Neural cell (in vitro differentiated cells): Measurements from ENCODE around the gene STON2. TPM values are rescaled to one million over a fixed set of nuclear protein-coding genes. Genes with fewer than 3 reads are reported as not detected.

Experiments used
- H2AFZ ChIP-seq: fragments of 200-600, 300-800 bp; sonication (generic), shearing (Covaris generic); 2 replicates; pipeline ENCODE4 v1.6.0; 2014; ENCODE audit warnings: low read depth, mild to moderate bottlenecking, antibody characterized with exemption, low read length, moderate library complexity
- H3F3A ChIP-seq: fragments of 200-600 bp; shearing (Covaris generic); 2 replicates; pipeline ENCODE4 v1.6.1; 2016; ENCODE audit warnings: mild to moderate bottlenecking, moderate library complexity, mixed read lengths, antibody characterized with exemption, low read length; ENCODE audit not compliant: insufficient read depth, poor library complexity, severe bottlenecking
- H3K27ac ChIP-seq: fragments of 200-600, 300-800 bp; sonication (generic), shearing (Covaris generic); 2 replicates; pipeline ENCODE4 v1.5.1; 2014; ENCODE audit warnings: mild to moderate bottlenecking, low read length, moderate library complexity
- H3K27me3 ChIP-seq: fragments of 300-800, 200-600 bp; sonication (generic), shearing (Covaris generic); 2 replicates; pipeline ENCODE4 v1.6.0; 2014; ENCODE audit warnings: mild to moderate bottlenecking, low read depth, low read length, moderate library complexity; ENCODE audit not compliant: insufficient read depth
- H3K36me3 ChIP-seq: fragments of 300-800, 200-600 bp; sonication (generic), shearing (Covaris generic); 2 replicates; pipeline ENCODE4 v1.5.1; 2014; ENCODE audit warnings: mild to moderate bottlenecking, antibody characterized with exemption, low read length, moderate library complexity; ENCODE audit not compliant: insufficient read depth
- H3K4me2 ChIP-seq: fragments of 300-800, 200-600 bp; sonication (generic), shearing (Covaris generic); 2 replicates; pipeline ENCODE4 v1.6.0; 2014; ENCODE audit warnings: mild to moderate bottlenecking, low read length
- H3K4me3 ChIP-seq: fragments of 300-800, 200-600 bp; sonication (generic), shearing (Covaris generic); 2 replicates; pipeline ENCODE4 v1.5.1; 2014; ENCODE audit warnings: mild to moderate bottlenecking, low read length, moderate library complexity
- H3K79me2 ChIP-seq: fragments of 200-600 bp; shearing (Covaris generic); replicated peaks from 2 replicates; pipeline ENCODE4 v1.6.0; 2014; ENCODE audit warnings: mild to moderate bottlenecking, low read length, moderate library complexity; ENCODE audit not compliant: insufficient read depth
- H3K9ac ChIP-seq: fragments of 300-800, 200-600 bp; sonication (generic), shearing (Covaris generic); 2 replicates; pipeline ENCODE4 v1.6.1; 2016; ENCODE audit warnings: mild to moderate bottlenecking, low read length, mixed read lengths
- H3K9me2 ChIP-seq: fragments of 200-600 bp; shearing (Covaris generic); 2 replicates; pipeline ENCODE4 v1.6.1; 2016; ENCODE audit warnings: mild to moderate bottlenecking, low read length, mixed read lengths; ENCODE audit not compliant: insufficient read depth
- H3K9me3 ChIP-seq: fragments of 200-600, 300-800 bp; sonication (generic), shearing (Covaris generic); 2 replicates; pipeline ENCODE4 v1.6.1; 2016; ENCODE audit warnings: mild to moderate bottlenecking, mixed run types, low read length, moderate library complexity, mixed read lengths
- H4K20me1 ChIP-seq: fragments of 200-600 bp; shearing (Covaris generic); 2 replicates; pipeline ENCODE4 v1.6.1; 2016; ENCODE audit warnings: mild to moderate bottlenecking, mixed run types; ENCODE audit not compliant: insufficient read depth
- CTCF ChIP-seq: fragments of 450-650 bp; IDR thresholded peaks from 2 replicates; pipeline ENCODE4 v1.5.1; 2014; ENCODE audit warnings: antibody characterized with exemption, mild to moderate bottlenecking, moderate library complexity; ENCODE audit not compliant: poor library complexity, severe bottlenecking
- EP300 ChIP-seq: fragments of 450-650 bp; conservative IDR thresholded peaks from 2 replicates; pipeline ENCODE4 v1.6.1; 2014; ENCODE audit warnings: antibody characterized with exemption, mild to moderate bottlenecking, moderate library complexity; ENCODE audit not compliant: poor library complexity, severe bottlenecking
- EZH2 ChIP-seq: fragments of 200-600, 300-800 bp; shearing (Covaris generic), sonication (generic); IDR thresholded peaks from 2 replicates; pipeline ENCODE4 v1.6.1; 2014; ENCODE audit warnings: antibody characterized with exemption, low read length, borderline replicate concordance, mild to moderate bottlenecking; ENCODE audit not compliant: insufficient read depth, poor library complexity, severe bottlenecking
- MXI1 ChIP-seq: fragments of 450-650 bp; conservative IDR thresholded peaks from 2 replicates; pipeline ENCODE4 v1.6.1; 2014; ENCODE audit warnings: antibody characterized with exemption, mild to moderate bottlenecking; ENCODE audit not compliant: poor library complexity, severe bottlenecking
- POLR2AphosphoS5 ChIP-seq: IDR thresholded peaks from 2 replicates; pipeline ENCODE4 v1.6.1; 2012
- RAD21 ChIP-seq: fragments of 450-650 bp; conservative IDR thresholded peaks from 2 replicates; pipeline ENCODE4 v1.6.1; 2014; ENCODE audit warnings: antibody characterized with exemption, mild to moderate bottlenecking, moderate library complexity
- REST ChIP-seq: IDR thresholded peaks from 2 replicates; pipeline ENCODE4 v1.6.1; 2012; ENCODE audit warnings: borderline replicate concordance
- SMC3 ChIP-seq: fragments of 450-650 bp; conservative IDR thresholded peaks from 2 replicates; pipeline ENCODE4 v1.6.1; 2014; ENCODE audit warnings: antibody characterized with exemption, mild to moderate bottlenecking, moderate library complexity; ENCODE audit not compliant: poor library complexity
- TAF1 ChIP-seq: IDR thresholded peaks from 2 replicates; pipeline ENCODE4 v1.6.1; 2012; ENCODE audit warnings: low read depth
- polyA plus RNA-seq: library from polyadenylated mRNA; depleted of rRNA; stranded (reverse); fragments of >200 nt; gene quantifications from 2 replicates; pipeline ENCODE4 v1.2.3, GENCODE V29; 2014

The STON2 gene
- polyA plus RNA-seq, 1 donor from 2014 or later, result 11.3 TPM

GRCh38 chr14:81345781-81346180, 54.3 kb downstream of the STON2 start:
- Histone ChIP-seq H2AFZ (no peak overlapping the region), H3K79me2 (no peaks in the 10 kb centered on the region), H3K9me3 (no peaks in the 10 kb centered on the region), H3K4me3 (no peak overlapping the region), H3K36me3 (no peaks in the 10 kb centered on the region), H3K4me2 (no peak overlapping the region), H3F3A (no peaks in the 10 kb centered on the region), H3K9me2 (no peaks in the 10 kb centered on the region), H3K27me3 (no peaks in the 10 kb centered on the region), H4K20me1 (no peaks in the 10 kb centered on the region), H3K27ac (no peak overlapping the region), H3K9ac (no peak overlapping the region)
- TF ChIP-seq EZH2 (no peak), SMC3 (no peak), RAD21 (no peak), TAF1 (no peak), EP300 (no peak), MXI1 (no peak), REST (no peak), CTCF (no peak), POLR2AphosphoS5 (no peak)

- Histone ChIP-seq H3K4me3 (no peak overlapping the region), H3F3A (no peaks in the 10 kb centered on the region), H3K27ac (no peak overlapping the region), H3K9me2 (no peaks in the 10 kb centered on the region), H2AFZ (no peak overlapping the region), H3K9me3 (no peaks in the 10 kb centered on the region), H4K20me1 (no peaks in the 10 kb centered on the region), H3K36me3 (no peaks in the 10 kb centered on the region), H3K27me3 (no peaks in the 10 kb centered on the region), H3K4me2 (no peak overlapping the region), H3K79me2 (no peaks in the 10 kb centered on the region), H3K9ac (no peak overlapping the region)
- no peak for TF ChIP-seq SMC3
- TF ChIP-seq EP300, result no peak
- no peak for TF ChIP-seq REST
- no peak for TF ChIP-seq TAF1
- no peak for TF ChIP-seq POLR2AphosphoS5
- no peak for TF ChIP-seq EZH2
- no peak for TF ChIP-seq CTCF
- TF ChIP-seq MXI1, result no peak
- no peak for TF ChIP-seq RAD21
Measured at GRCh38 chr14:81344481-81345160, 55.5 kb downstream of the STON2 start.
